Right lung (tissue), 5 donors: ENCODE results near the gene DGCR2. TPM values are rescaled to one million over a fixed set of nuclear protein-coding genes. Genes with fewer than 3 reads are reported as not detected.

ENCODE experiments used
- DNase-seq, 2 donors: peaks; one replicate each; pipeline ENCODE4 v3.0.0-alpha.2; 2013
- polyA plus RNA-seq, 5 donors: library from polyadenylated mRNA; unstranded; fragments of 120-200 nt; gene quantifications; one replicate each; pipeline versions ENCODE4 v1.2.1 to v1.2.3, GENCODE V29; 2013; ENCODE audit warnings: inconsistent platforms in 1 of 5, low replicate concordance in 1 of 5; ENCODE audit not compliant: insufficient read length in 5 of 5, insufficient read depth in 1 of 5

Gene DGCR2
- polyA plus RNA-seq, 5 donors, result 58.4 to 79.1 (median 59.9) TPM

DNA sequence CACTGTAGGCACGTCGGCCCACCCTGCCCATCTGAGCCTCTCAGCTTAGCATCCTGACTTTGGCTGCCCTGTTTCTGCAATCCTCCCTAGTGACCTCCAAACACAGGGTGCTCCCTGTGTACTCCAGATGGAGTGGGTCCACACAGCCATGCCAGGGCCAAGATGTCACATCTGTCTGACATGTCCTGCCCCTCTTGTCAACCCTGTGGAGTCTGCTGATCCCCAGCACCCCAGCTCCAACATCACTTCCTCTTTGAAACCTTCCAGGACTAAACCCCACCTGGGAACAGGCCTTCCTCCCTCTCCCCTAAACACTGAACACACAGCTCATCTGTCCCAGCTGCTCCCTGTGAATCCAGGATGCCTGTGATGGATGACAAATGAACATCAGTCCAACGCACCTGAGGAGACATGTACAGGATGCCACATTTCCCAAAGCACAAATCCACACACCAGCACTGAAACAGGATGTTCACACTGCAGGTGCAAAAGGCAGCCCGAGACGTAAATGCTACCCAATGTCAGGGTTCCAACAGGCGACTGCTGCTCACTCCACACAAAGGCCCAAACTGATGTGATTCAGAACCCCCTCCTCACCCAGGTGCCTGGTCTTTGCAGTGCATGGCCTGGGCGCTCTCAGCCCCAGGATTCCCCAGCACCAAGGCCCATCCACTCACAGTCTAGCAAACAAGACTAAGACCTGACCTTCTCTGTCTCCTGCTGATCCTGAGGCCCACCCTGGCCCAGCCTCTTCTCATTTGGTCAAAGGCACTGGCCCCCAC is 6.9 kb upstream of the DGCR2 start:
- no peak for DNase-seq

GRCh38 chr22:19128009-19128401 is 5.8 kb upstream of the DGCR2 start:
- DNase-seq, result no peak

- DNase-seq, result no peak
These were observed 5.3 kb upstream of the DGCR2 start for GRCh38 chr22:19127329-19128008.

DNA sequence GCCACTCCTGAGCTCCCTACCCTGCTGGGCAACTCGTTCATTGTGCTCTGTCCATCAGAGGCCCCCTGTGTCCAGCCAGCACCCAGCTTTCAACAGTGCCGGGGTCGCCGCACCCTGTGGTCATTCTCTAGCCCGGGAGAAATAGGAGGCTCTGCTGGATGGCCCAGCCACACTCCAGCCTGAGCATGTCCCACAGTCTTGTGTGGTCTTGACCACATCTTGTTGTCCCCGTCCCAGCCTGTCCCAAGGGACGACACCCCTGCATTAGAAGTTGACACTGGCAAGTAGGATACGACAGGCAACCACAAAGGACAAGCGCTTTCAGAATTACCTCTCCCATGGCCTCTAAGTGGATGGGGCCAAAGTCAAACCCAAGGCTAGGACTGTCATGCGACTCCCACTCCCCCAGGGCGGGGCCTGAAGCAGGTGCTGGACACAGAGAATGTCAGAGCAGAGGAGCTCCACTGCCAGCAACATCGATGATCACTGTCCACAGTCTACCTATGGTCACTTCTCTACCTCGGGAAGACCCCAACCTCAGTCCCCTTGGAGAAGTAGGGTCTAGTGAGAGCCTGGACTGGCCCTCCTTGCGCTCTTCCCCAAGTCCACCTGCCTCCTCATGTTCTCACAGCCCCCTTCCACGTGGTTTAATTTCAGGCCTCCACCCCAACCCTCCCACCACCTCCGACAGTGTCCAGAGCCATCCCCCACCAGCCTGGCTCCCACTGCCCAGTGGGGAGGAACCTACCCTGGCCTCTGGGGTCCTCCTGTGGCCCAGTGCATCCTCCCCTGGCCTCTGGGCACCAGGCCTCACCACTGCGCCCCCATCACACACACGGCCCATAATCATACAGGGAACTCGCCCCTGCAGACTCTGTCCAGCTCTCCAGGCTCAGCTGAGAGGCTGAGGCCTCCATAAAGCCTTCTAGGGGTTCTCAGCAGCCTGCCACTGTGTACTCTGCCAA is 4.4 kb upstream of the DGCR2 start:
- DNase-seq, result no peak

DNA sequence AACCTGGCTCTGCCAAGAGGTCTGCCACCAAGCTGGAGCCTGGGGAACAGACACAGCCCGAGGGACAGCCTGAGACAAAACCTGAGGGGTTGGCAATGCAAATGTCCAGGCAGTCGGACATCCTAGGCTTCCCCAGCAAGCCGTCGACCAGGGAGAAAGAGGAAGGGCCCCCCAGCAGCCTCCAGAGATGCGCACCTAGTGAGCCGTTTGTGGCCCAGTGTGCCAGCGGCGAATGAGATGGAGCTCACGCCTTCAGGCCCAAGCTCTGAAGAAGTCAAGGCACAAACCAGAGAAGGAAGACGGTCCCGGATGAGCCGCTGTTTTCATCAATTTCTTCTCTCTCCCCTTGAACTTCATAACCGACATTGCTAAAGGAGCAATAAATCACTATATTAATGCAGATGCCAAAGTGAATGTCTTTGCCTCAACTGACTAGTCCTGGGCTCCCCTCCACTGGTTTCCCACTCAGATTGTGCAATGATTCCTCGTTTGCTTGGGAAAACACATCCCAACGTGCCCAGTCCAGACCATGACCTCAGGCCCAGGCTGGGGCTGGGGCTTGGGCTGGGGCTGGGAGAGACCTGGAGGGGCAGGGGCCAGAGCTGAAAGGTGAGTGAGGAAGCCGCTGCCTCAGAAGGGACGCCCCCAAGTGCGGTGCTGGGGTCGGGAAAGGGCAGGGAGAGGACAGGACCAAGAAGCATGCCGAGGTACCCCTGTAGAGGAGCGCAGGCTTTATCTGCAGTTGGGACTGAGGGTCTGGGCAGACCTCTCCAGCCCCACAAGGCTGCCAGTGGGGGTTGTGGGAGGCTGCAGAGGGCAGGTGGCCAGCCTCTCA is 3.5 kb upstream of the DGCR2 start:
- DNase-seq, result no peak

DNA sequence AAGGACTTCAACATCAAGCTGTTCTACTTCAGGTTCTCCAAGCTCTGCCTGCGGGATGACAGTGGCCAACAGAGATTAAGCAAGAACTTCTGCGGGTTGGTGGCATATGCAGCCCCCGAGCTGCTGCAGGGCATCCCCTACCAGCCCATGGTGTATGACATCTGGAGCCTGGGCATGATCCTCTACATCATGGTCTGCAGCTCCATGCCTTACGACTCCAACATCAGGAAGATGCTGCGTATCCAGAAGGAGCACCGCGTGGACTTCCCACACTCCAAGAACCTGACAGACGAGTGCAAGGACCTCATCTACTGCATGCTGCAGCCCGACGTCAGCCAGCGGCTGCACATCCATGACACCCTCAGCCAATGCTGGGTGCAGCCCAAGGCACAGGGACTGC is 2.8 kb upstream of the DGCR2 start:
- DNase-seq, result no peak

GRCh38 chr22:19124377-19124776 is 2.2 kb upstream of the DGCR2 start:
- DNase-seq, result no peak

DNA sequence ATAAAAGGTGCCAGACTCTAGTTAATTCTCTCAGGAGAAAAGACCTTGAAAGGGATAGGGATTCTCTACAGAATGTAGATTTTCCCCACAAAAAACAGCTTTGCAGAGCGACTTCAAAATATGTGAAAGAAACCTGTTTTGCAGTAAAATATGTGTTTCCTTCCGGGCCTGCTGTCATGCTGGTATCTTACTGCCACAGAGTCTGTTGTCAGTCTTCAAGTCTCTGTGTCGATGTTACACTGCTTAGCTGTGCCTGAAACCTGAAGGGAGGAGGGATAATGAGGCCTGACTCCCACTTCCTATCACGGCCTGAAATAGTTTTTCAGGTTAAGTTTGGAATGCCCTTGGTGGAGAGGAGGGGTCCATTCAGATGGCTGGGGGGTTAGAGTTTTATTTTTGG is 1.7 kb upstream of the DGCR2 start:
- DNase-seq, result no peak

DNA sequence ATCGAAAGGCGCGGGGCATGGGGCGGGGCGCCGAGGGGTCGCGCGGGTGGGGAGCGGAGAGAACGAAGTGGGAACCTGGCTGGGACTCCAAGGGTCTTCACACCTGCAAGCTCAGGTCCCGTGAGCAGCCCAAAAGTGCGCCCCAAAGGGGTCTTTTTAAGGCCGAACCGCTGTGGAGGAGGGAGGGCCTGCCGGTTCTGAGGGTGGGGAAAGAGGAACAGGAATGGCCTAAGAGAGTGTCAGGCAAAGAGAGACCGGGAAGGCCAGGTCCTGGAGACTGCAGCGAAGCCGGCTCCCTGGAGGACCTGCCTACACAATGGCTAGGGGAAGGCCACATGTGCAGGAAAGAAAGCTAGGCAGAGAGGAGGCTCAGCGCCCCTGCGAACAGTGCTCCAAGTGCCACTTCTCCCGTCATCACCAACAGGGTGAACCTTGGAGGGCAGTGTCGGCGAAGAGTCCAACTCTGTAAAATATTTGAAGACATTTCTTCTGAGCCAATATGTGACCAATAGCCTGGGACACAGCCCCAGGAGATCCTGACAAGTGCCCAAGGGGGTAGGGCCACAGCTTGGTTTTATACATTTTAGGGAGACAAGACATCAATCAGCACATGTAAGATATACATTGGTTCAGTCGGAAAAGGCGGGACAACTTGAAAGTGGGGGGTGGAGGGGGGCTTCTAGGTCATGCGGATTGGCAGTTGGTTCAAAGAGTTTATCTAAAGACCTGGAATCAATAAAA is 710 bp upstream of the DGCR2 start:
- peak in 1 of 2 donors; percentile 24 for DNase-seq

- DNase-seq, result no peak
These were observed 525 bp downstream of the DGCR2 start for GRCh38 chr22:19121631-19122142.

DNA sequence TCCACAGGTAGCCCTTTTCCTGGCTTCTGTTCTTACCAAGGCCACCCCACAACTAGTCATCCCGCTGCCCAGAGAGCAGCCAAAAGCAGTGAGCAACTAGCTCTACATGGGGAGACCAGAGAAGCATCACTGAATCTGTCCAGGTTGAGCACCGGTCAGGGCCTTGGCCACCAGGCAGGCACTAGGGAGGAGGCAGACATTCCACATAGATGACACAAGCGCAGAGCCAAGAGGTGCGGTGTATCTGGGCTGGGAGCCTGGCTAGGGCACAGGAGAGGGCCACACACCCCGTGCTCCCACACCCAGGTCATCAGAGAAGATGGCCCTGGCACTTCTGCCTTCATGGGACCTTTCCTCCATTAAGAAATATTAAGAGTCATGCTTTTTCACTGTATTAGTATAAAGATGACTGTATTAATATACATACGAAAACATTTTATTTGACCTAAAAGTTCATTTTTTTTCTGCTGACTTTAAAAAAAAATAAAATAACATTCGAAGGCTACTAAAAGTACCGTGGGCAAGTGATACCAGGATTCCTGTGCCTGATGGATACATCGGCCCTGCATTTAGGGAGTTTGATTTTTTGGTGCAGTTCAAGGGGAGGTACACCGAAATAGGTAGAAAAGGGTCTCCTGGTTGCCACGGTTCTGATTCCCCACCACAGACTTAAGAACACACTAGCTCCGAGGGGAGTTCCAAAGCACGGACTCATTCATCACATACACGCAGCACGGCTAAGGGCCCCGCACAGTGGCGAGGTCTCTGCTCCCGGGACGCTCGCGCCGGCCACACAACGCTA is 1.2 kb downstream of the DGCR2 start:
- DNase-seq, result no peak

DNA sequence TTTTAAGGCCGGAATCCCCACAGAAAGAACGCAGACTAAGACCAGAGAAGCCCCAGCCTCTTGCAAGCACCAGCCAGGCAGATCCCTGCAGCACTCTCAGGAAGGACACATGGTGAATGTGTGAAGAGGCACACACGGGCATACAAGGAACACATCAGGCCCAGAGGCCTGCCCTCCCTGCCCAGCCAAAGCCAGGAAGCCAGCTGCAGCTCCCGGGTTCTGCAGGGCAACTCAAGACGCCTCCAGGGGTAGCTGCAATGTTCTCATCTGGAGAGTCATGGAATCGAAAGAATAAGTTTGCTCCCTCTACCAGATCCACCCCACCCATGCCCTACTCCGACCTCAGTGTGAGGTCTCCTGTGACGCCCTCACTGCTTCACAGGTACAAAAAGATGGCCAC is 2.3 kb downstream of the DGCR2 start:
- no peak for DNase-seq

- DNase-seq, result no peak
These were observed 3.8 kb downstream of the DGCR2 start for GRCh38 chr22:19118329-19118880.

DNA sequence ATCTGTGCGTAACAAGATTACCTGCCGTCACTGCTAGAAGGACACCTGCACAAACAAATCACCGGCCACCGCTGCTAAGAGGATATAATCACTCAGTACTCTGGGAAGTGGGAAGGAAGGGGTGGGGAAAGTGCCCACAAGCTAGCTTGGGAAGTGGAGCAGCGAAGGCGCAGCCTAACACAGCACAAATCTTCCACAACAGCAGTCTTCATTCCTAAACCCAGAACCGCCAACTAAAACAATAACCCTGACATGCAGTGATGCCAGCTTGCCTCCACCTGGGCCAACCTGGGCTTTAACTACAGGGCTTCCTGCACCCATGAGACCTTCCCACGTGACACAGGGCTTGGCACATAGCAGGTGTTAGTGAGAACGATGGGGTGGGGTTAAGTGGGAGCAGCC is 5.1 kb downstream of the DGCR2 start:
- no peak for DNase-seq

GRCh38 chr22:19115628-19116027 is 6.6 kb downstream of the DGCR2 start:
- no peak for DNase-seq

GRCh38 chr22:19114984-19115552 is 7.1 kb downstream of the DGCR2 start:
- no peak for DNase-seq

DNA sequence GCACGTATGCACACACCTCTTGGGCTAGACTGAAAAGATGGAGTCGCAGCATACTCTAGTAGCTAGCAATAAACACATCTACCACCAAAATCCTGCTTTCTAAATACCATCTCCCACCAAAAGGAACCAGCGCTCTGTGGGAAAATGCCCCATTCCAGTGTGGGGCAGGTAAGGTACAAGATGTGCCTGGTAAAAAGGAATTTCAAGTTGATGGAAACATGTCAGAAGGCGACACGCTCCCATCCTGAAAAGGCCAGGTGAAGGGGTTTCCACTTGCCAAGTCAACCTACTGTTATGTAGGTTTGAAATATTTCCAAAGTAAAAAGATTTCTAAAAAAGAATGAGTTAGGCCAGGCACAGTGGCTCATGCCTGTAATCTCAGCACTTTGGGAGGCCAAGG is 8.8 kb downstream of the DGCR2 start:
- DNase-seq, result no peak

DNA sequence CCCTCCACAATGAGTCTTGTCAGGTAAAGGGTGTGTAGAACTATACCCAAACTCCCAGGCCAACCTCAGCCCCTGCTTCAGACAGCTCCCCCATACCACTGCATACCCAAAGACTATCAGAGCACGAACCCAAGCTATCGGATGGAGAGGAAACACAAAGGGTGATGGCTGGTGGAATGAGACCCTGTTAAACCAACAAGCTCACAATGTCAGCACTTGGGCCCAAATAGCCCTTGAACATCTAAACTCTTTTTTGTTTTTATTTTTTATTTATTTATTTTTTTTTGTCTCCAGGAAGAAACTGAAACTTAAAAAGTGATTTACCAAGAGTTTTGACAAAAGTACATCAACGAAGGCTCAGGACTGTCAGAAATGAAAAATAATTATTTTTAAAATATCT is 10.6 kb downstream of the DGCR2 start:
- DNase-seq, result no peak

DNA sequence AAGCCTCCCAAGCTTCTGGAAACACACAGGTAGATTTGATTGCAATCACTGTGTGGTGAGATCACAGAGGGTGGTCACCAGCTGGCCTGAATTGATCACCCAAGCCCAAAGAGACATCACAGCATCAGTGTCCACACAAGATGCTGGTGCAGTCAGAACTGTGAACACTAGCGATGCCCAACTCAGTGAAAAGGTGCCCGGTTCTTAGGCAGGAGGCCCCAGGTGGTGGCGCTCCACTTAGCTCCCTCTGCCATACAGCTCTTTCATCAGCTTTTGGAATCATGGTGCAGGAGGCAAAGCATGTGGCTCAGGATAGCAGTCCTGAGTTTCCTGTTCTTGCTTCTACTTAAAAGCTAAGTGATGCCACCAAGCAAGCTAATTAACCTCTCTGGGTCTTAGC is 11.1 kb downstream of the DGCR2 start:
- DNase-seq, result no peak
